Erythroblast (primary cell): ENCODE results near the gene CSNK2A1.

Source experiments
- GATA1 ChIP-seq: IDR thresholded peaks from 2 replicates; pipeline ENCODE4 v1.6.1; 2011; ENCODE audit warnings: low read depth, mild to moderate bottlenecking, control low read depth, low read length, moderate library complexity
- POLR2A ChIP-seq: IDR thresholded peaks from 2 replicates; pipeline ENCODE4 v1.6.1; 2011; ENCODE audit warnings: mild to moderate bottlenecking, low read length

DNA sequence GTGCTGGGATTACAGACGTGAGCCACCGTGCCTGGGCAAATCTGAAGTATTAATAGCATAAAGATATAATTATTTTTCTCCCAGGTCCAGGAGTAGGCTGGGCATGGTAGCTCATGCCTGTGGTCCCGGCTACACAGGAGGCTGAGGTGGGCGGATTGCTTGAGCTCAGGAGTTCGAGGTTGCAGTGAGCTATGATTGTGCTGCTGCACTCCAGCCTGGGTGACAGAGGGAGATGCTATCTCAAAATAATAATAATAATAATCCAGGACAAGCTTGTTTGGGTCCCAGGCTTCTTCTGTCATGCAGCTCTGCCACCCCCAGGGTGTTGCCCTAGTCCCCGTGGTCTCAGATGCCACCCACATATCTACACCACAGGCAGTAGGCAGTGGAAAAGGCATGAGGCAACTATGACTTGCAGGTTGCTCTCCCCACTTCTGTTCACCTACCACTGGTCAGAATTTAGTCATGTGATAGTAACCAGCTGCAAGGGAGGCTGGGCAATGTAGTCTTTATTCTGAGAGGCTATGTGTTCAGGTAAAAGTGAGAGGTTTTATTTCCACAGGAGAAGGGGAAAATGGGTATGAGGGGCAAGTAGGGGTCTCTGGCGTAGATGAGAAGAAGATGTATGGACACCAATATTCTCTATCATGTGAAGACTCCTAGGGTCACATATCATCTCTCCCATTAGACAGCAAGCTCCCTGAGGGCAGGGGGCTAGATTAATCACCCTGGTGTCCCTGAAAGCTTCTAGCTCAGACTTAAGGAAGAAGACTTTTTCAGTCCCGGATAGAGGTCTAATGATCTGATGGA, 40.8 kb upstream of the CSNK2A1 start:
- TF ChIP-seq POLR2A: no peak
- TF ChIP-seq GATA1: no peak
